ENCODE measurements around the gene RPL18A. TPM values are rescaled to one million over a fixed set of nuclear protein-coding genes. Genes with fewer than 3 reads are reported as not detected.

The RPL18A gene
- total and polyA plus RNA-seq, 2 donors (not counting 1 experiment from before 2014, with no cell fraction given) = 3,228 to 3,761 TPM

DNA sequence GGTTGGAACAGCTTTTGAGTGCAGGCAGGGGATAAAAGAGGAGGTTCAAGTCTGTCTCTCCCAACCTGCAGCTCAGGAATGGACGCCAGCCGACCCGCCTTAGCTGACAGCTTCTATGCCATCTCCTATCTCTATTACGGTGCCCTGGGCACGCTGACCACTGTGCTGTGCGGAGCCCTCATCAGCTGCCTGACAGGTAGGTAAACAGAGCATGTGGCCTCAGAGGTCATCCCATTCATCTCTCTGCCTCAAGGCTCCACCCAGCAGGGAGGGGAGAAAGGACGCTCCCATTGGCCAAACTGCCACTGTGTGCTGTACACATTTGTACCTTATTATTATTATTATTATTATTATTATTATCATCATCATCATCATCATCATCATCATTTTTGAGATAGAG is 28.6 kb downstream of the RPL18A start:
- no peaks in the 10 kb centered on the region for H3K36me3 ChIP-seq (replicated peaks in 1 of 2; ENCODE audit: control extremely low read depth in 1 of 2, control insufficient read depth in 1 of 2, extremely low read depth in 1 of 2, insufficient read depth in 2 of 2, low read length in 1 of 2)
- 89% methylated on average over 5 of the region's 7 CpGs for WGBS (ENCODE audit: insufficient coverage)
- H4K20me1 ChIP-seq (ENCODE audit: control insufficient read depth, insufficient read depth, low read length, poor library complexity, severe bottlenecking) = no peaks in the 10 kb centered on the region
- no peak overlapping the region for H2AFZ ChIP-seq (ENCODE audit: insufficient read depth, low read depth, low read length, poor library complexity, severe bottlenecking)
- no peak overlapping the region for H3K9ac ChIP-seq (ENCODE audit: low read length)
- H3K4me2 ChIP-seq (replicated peaks; ENCODE audit: low read depth, low read length, poor library complexity, severe bottlenecking) = no peak overlapping the region
- H3K4me3 Mint-ChIP-seq = no peak overlapping the region
- no peak overlapping the region for H3K4me3 ChIP-seq (ENCODE audit: control extremely low read depth in 1 of 5, extremely low read depth in 1 of 5, insufficient read depth in 1 of 5, low read depth in 2 of 5, low read length in 4 of 5)
- CTCF ChIA-PET = no interaction called here
- intact Hi-C loops (cut with micrococcal nuclease) = no loop called here
- H3K4me1 Mint-ChIP-seq = peaks cover 23% of the 10 kb centered on the region
- H3K9me3 Mint-ChIP-seq (ENCODE audit: insufficient read depth) = no peaks in the 10 kb centered on the region
- H3K79me2 ChIP-seq (ENCODE audit: control insufficient read depth, insufficient read depth, low read length) = no peaks in the 10 kb centered on the region
- DNase-seq = no peak
- H3K27ac ChIP-seq (ENCODE audit: low read length in 2 of 2) = no peak overlapping the region
- no peak for ATAC-seq (ENCODE audit: low read depth)
- no peak overlapping the region for H3K27ac Mint-ChIP-seq
- H3K9me3 ChIP-seq (ENCODE audit: control extremely low read depth in 1 of 3, control insufficient read depth in 2 of 3, insufficient read depth in 1 of 3, low read length in 2 of 3) = no peaks in the 10 kb centered on the region
- H3K27me3 ChIP-seq (replicated peaks in 1 of 4; ENCODE audit: control extremely low read depth in 1 of 4, control insufficient read depth in 3 of 4, insufficient read depth in 4 of 4, low read length in 3 of 4) = no peaks in the 10 kb centered on the region
- POLR2A ChIA-PET = no interaction called here
- H3K4me1 ChIP-seq (ENCODE audit: control insufficient read depth in 2 of 2, insufficient read depth in 2 of 2, low read length in 2 of 2) = peaks cover 35 to 37% of the 10 kb centered on the region in 2 donors
- TF ChIP-seq, protein P1, sequence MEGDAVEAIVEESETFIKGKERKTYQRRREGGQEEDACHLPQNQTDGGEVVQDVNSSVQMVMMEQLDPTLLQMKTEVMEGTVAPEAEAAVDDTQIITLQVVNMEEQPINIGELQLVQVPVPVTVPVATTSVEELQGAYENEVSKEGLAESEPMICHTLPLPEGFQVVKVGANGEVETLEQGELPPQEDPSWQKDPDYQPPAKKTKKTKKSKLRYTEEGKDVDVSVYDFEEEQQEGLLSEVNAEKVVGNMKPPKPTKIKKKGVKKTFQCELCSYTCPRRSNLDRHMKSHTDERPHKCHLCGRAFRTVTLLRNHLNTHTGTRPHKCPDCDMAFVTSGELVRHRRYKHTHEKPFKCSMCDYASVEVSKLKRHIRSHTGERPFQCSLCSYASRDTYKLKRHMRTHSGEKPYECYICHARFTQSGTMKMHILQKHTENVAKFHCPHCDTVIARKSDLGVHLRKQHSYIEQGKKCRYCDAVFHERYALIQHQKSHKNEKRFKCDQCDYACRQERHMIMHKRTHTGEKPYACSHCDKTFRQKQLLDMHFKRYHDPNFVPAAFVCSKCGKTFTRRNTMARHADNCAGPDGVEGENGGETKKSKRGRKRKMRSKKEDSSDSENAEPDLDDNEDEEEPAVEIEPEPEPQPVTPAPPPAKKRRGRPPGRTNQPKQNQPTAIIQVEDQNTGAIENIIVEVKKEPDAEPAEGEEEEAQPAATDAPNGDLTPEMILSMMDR (IDR thresholded peaks at IDR 0.05) = no peak
- TF ChIP-seq EZH2 (IDR thresholded peaks at IDR 0.05; ENCODE audit: borderline replicate concordance, insufficient read depth, low read depth, low read length, poor library complexity, severe bottlenecking) = no peak
- H3K27me3 Mint-ChIP-seq = peaks cover 4% of the 10 kb centered on the region

DNA sequence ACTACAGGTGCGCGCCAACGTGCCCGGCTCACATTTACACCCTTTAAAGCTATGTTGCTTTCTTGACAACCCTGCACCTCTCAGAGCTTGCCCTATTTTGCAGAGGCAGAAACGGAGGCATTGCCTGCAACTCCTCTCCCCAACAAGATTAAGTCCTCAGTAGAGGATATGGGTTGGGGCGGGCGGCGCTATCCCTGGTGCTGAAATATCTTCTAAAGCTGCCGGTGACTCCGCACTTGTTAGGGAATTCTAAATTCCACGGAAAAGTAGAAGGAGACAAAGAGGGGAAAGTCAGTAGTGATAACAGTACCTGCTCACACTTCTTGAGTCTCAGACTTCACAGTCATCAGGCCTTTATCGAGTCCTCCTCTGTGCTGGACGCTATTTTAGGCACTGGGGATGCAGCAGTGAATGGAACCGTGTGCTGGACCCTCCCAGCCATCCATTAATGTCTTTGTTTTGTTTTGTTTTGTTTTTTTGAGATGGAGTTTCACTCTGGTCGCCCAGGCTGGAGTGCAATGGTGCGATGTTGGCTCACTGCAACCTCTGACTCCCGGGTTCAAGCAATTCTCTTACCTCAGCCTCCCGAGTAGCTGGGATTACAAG is 30.0 kb downstream of the RPL18A start:
- H3K4me3 ChIP-seq (ENCODE audit: control extremely low read depth in 1 of 5, extremely low read depth in 1 of 5, insufficient read depth in 1 of 5, low read depth in 2 of 5, low read length in 4 of 5) = no peak overlapping the region
- no peaks in the 10 kb centered on the region for H3K36me3 ChIP-seq (replicated peaks in 1 of 2; ENCODE audit: control extremely low read depth in 1 of 2, control insufficient read depth in 1 of 2, extremely low read depth in 1 of 2, insufficient read depth in 2 of 2, low read length in 1 of 2)
- no peak for TF ChIP-seq EZH2 (IDR thresholded peaks at IDR 0.05; ENCODE audit: borderline replicate concordance, insufficient read depth, low read depth, low read length, poor library complexity, severe bottlenecking)
- TF ChIP-seq, protein P1 (IDR thresholded peaks at IDR 0.05) = no peak
- DNase-seq = no peak
- no peaks in the 10 kb centered on the region for H3K79me2 ChIP-seq (ENCODE audit: control insufficient read depth, insufficient read depth, low read length)
- no peaks in the 10 kb centered on the region for H4K20me1 ChIP-seq (ENCODE audit: control insufficient read depth, insufficient read depth, low read length, poor library complexity, severe bottlenecking)
- peaks cover 22% of the 10 kb centered on the region in 2 donors for H3K4me1 ChIP-seq (ENCODE audit: control insufficient read depth in 2 of 2, insufficient read depth in 2 of 2, low read length in 2 of 2)
- no peaks in the 10 kb centered on the region for H3K27me3 ChIP-seq (replicated peaks in 1 of 4; ENCODE audit: control extremely low read depth in 1 of 4, control insufficient read depth in 3 of 4, insufficient read depth in 4 of 4, low read length in 3 of 4)
- H3K9me3 Mint-ChIP-seq (ENCODE audit: insufficient read depth) = no peaks in the 10 kb centered on the region
- ChIA-PET POLR2A (no interaction called here), CTCF (interaction anchor here (0.6 kb wide), 1 partner anchor 20 kb away, joined by 3 read pairs; no protein-coding TSS in a partner anchor)
- no peak for ATAC-seq (ENCODE audit: low read depth)
- 74% methylated on average over 11 of the region's 18 CpGs for WGBS (ENCODE audit: insufficient coverage)
- H3K27me3 Mint-ChIP-seq = peaks cover 4% of the 10 kb centered on the region
- no peak overlapping the region for H3K4me2 ChIP-seq (replicated peaks; ENCODE audit: low read depth, low read length, poor library complexity, severe bottlenecking)
- H3K27ac Mint-ChIP-seq = peak overlapping the region; percentile 10
- H3K9me3 ChIP-seq (ENCODE audit: control extremely low read depth in 1 of 3, control insufficient read depth in 2 of 3, insufficient read depth in 1 of 3, low read length in 2 of 3) = no peaks in the 10 kb centered on the region
- intact Hi-C loops (cut with micrococcal nuclease) = no loop called here
- peaks cover 15% of the 10 kb centered on the region for H3K4me1 Mint-ChIP-seq
- no peak overlapping the region for H3K27ac ChIP-seq (ENCODE audit: low read length in 2 of 2)
- no peak overlapping the region for H2AFZ ChIP-seq (ENCODE audit: insufficient read depth, low read depth, low read length, poor library complexity, severe bottlenecking)
- H3K4me3 Mint-ChIP-seq = no peak overlapping the region
- H3K9ac ChIP-seq (ENCODE audit: low read length) = no peak overlapping the region

Data from B cell (primary cell).